ENCODE measurements around the gene FAM83E.
"Not testable (repeated sequence)": the region's sequence is repeated elsewhere in the genome, so short reads cannot be mapped to it uniquely, and the experiment has no call there.

FAM83E gene

DNA sequence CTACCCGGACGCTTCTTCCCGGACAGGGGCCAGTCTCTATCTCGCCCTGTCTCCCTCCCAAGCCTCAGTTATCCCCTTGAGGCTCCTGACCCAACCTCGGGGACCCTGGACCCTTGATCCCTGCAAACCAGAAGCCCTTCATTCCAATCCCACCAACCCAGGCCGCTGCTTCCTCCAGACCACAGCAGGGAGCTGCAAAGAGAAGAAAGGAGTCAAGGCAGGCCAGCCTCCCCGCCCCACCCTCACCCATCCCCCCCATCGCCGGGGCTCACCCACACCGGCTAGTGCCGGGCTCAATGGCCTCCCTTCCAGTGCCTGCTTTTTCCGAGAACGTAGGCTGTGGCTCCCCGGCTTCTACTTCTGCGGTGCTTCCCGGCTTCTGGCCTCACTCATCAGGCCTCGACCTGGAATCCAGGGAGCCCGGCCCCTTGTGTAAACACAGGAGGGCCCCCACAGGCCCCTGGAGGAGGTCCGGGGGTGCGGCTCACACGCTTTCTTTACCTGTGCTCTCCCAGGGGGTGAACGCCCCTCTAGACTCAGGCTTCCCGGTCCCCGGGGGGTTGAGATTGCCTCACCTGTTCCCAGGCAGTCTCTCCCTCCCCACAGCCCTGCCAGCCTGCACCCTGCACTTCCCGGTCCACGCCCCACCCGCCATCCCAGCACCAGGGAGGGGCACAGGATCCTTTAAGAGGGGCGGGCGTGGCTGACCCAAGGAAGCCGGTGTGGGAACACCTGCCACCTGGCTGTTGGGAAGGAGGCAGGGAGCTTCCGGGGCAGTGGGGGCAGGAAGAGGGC is at the start of gene FAM83E:
Gene FAM83E, minus strand, starts transcription at position 641 of the 795 bp plus-strand sequence. CDS start 1,704 bp downstream, outside the sequence.
- no peak for DNase-seq (ENCODE audit: low spot score)
- TF ChIP-seq, protein P1, sequence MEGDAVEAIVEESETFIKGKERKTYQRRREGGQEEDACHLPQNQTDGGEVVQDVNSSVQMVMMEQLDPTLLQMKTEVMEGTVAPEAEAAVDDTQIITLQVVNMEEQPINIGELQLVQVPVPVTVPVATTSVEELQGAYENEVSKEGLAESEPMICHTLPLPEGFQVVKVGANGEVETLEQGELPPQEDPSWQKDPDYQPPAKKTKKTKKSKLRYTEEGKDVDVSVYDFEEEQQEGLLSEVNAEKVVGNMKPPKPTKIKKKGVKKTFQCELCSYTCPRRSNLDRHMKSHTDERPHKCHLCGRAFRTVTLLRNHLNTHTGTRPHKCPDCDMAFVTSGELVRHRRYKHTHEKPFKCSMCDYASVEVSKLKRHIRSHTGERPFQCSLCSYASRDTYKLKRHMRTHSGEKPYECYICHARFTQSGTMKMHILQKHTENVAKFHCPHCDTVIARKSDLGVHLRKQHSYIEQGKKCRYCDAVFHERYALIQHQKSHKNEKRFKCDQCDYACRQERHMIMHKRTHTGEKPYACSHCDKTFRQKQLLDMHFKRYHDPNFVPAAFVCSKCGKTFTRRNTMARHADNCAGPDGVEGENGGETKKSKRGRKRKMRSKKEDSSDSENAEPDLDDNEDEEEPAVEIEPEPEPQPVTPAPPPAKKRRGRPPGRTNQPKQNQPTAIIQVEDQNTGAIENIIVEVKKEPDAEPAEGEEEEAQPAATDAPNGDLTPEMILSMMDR (IDR thresholded peaks at IDR 0.05; ENCODE audit: extremely low read depth, missing control alignments): no peak

DNA sequence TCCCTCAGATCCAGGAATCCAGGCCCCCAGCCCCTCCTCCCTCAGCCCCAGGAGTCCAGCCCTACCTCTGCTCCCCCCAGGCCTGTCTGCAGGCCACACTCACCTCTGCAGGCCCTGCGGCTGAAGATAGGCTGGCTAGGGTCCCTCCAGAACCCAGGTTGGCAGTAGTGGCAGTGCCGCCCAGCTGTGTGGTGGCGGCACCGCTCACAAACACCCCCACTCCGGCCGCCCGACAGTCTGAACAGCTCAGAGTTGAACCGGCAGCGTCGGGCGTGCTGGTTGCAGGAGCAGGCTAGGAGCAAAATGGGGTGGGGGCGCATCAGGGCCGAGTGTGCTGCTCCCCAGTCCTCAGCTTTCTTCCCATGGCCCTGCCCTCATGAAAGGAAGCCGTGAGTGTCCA is 49.6 kb upstream of the FAM83E start:
- TF ChIP-seq, protein P1 (IDR thresholded peaks at IDR 0.05; ENCODE audit: extremely low read depth, missing control alignments): no peak
- no peak for DNase-seq (ENCODE audit: low spot score)

DNA sequence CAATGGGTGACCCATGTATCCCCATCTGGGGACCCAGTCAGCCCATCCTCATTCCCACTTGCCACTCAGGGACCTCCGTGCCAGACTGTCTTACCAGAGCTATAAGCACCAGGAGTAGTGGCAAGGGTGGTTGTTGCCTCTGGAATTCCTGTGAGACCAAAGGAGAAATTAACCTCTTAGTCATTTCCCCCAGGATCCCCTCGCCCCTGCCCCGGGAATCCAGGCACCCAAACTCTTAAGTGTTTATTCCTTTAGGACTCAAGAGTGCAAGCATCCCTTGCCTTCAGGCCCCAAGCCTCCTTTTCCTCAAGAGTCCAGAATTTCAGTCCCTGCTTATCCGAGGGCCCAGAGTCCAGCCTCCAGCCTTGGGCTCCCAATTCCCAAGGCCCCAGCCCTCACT is 48.8 kb upstream of the FAM83E start:
- no peak for DNase-seq (ENCODE audit: low spot score)
- TF ChIP-seq, protein P1 (IDR thresholded peaks at IDR 0.05; ENCODE audit: extremely low read depth, missing control alignments): no peak

DNA sequence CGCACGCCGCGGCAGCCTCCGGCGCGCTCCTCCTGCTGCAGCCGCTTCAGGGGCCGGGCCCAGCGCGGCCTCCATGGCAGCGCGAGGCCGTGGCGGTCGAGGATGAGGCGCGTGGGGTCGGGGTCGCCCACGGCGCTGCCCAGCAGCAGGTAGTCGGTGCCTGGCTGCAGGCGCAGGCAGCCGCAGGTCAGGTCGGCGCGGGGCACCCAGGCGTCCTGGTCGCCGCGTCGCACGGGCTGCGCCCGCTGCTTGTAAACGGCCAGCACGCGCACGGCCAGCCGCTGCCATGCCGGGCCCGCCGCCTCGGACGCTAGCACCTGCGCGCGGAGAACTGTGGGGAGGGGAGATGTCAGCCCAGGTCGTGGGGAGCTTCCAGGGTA is 46.8 kb upstream of the FAM83E start:
- no peak for DNase-seq (ENCODE audit: low spot score)
- TF ChIP-seq, protein P1 (IDR thresholded peaks at IDR 0.05; ENCODE audit: extremely low read depth, missing control alignments): no peak

DNA sequence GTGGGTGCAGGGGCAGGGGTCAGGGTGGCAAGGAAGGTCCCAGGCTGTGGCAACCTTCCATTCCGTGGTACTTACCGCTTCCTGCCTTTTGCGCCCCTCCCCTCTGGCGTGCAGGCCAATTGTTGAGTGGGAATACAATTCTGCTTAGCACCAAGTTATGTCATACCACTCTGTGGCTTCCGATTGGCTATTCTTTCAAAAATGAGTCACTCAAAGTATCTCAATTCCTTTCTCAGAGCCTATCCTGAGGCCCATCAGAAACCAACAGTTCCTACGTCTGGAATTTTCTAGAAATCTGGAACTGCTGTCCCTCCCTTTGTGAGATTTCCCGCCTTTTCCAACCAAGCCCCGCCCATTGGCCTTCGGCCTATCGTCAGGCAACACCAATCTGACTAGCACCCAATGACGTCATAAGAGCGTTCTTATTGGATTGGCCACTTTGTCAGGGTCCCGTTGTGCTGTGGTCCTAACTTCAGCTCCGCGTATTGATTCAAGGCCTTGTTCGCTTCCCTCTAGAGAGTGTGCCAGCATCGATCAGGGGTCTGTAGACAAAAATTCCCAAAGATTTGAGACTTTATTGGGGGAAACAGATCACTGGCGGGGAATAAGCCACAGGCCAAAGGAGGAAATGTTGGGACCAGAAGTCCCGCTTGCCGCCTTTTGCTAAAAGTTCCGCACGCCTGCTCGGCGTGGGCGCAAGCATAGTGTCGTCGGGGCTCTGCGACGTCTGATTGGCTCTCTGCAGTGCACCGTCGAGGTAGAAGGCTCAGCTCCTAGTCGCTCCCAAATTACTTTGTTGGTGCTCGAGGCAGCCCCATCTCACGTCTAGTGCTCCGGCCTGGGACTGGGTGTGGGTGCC is 46.2 kb upstream of the FAM83E start:
- peak; percentile 99 for DNase-seq (ENCODE audit: low spot score)
- TF ChIP-seq, protein P1 (IDR thresholded peaks at IDR 0.05; ENCODE audit: extremely low read depth, missing control alignments): no peak

DNA sequence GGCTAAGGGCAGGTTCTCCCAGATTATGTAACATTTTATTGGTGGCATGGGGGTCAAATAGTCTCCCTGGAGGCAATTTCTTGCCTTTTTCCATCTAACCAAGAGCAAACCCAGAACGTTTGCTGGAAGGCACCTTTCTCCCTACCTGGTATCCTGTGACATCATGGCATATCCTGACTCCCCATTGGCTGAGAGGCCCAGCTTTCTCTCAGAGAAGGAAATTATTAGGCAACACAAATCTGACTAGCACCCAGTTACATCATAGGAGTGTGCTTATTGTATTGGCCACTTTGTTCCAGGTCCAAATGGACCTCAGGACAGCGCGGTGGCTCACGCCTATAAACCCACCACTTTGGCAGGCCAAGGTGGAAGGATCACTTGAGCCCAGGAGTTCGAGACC is 44.9 kb upstream of the FAM83E start:
- TF ChIP-seq, protein P1 (IDR thresholded peaks at IDR 0.05; ENCODE audit: extremely low read depth, missing control alignments): no peak
- peak; percentile 62 for DNase-seq (ENCODE audit: low spot score)

DNA sequence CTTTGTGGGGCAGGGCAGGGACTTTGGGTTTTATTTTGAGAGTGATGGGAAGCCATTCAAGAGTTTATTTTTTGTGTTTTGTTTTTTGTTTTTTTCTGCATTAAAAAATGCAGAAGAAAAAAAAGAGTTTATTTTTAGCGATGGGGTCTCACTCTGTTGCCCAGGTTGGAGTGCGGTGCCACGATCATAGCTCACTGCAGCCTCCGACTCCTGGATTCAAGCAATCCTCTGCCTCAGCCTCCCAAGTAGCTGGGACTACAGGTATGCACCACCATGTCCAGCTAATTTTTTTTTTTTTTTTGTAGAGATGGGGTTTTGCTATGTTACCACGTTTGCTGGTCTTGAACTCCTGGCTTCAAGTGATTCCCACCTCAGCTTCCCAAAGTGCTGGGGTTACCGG is 43.6 kb upstream of the FAM83E start:
- DNase-seq (ENCODE audit: low spot score): no peak
- TF ChIP-seq, protein P1 (IDR thresholded peaks at IDR 0.05; ENCODE audit: extremely low read depth, missing control alignments): no peak

DNA sequence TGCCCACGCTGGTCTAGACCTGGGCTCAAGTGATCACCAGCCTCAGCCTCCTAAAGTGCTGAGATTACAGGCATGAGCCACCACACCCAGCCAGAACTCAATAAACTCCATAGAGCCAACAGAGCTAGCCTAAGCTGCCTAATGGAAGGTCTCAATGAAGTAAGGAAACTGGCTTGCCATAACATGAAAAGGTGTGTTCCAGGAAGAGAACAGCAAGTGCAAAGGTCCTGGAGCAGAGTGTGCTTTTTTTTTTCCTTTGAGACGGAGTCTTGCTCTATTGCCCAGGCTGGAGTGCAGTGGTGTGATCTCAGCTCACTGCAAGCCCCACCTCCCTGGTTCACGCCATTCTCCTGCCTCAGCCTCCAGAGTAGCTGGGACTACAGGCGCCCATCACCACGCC is 43.0 kb upstream of the FAM83E start:
- DNase-seq (ENCODE audit: low spot score): not testable (repeated sequence)
